Hepatocyte (in vitro differentiated cells): ENCODE data around the gene ARHGEF12.

Experiments used
- EZH2 ChIP-seq: fragments of 200-600 bp; sonication (generic); IDR thresholded peaks from 2 replicates; pipeline ENCODE4 v1.6.1; 2016; ENCODE audit warnings: antibody characterized with exemption, mild to moderate bottlenecking, borderline replicate concordance
- EZH2phosphoT487 ChIP-seq: fragments of 200-600 bp; sonication (generic); IDR thresholded peaks from one replicate; pipeline ENCODE4 v1.6.1; 2018; ENCODE audit warnings: antibody characterized with exemption, mild to moderate bottlenecking, low read depth, moderate library complexity; ENCODE audit not compliant: unreplicated experiment, severe bottlenecking
- TF ChIP-seq, protein P1 (sequence below): fragments of 200-600 bp; sonication (generic); IDR thresholded peaks from 2 replicates; pipeline ENCODE4 v1.5.1; 2016; ENCODE audit warnings: antibody characterized with exemption, mild to moderate bottlenecking; ENCODE audit not compliant: poor library complexity

DNA sequence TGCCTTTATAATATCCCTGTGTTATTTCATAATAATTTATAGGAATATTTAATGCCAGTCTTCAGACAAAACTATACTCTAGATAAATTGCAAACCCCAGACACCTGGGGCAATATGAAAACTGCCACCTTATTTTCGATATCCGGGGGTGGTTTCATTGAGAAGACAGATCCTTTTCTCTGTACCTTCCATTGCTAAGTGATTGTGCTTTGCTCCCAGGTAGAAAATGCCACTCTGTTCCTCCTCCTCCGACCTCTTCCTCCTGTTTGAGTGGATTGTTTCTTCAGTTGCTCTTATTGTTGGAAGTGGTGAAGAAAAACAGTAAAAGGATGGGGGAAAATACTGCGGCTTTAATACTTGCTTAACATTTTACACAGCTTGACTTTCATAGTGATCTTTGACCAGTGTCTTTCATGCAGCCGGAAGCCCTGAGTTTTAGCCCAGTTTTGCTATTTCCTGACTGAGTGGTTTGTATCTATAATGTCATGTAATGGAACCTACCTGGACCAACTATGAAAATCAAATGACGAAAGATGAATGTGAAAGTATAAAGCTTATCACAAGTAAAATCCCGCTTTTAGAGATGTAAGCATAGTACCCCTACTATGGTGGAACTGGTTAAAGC, 169.7 kb downstream of the ARHGEF12 start:
- TF ChIP-seq, protein P1, sequence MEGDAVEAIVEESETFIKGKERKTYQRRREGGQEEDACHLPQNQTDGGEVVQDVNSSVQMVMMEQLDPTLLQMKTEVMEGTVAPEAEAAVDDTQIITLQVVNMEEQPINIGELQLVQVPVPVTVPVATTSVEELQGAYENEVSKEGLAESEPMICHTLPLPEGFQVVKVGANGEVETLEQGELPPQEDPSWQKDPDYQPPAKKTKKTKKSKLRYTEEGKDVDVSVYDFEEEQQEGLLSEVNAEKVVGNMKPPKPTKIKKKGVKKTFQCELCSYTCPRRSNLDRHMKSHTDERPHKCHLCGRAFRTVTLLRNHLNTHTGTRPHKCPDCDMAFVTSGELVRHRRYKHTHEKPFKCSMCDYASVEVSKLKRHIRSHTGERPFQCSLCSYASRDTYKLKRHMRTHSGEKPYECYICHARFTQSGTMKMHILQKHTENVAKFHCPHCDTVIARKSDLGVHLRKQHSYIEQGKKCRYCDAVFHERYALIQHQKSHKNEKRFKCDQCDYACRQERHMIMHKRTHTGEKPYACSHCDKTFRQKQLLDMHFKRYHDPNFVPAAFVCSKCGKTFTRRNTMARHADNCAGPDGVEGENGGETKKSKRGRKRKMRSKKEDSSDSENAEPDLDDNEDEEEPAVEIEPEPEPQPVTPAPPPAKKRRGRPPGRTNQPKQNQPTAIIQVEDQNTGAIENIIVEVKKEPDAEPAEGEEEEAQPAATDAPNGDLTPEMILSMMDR, result no peak
- TF ChIP-seq EZH2, result no peak
- no peak for TF ChIP-seq EZH2phosphoT487
